WTC11 (cell line): Measurements from ENCODE around the gene PMS1. TPM values are rescaled to one million over a fixed set of nuclear protein-coding genes. Genes with fewer than 3 reads are reported as not detected.

Source experiments
- ATAC-seq: fragments of 200-7000 bp; cut with Tn5 transposase; 2 replicates; pipeline ENCODE4 v1.10.0; 2021; ENCODE audit warnings: mild to moderate bottlenecking, moderate library complexity
- CTCF ChIA-PET: fragments of 300-600 bp; sonication (Branson Sonifier 250); formaldehyde crosslinking; loops from one replicate; lab custom pipeline; 2021; ENCODE audit warnings: antibody characterized with exemption; lab: Charles Lee
- POLR2A ChIA-PET: fragments of 350-600 bp; sonication (Branson Sonifier 250); formaldehyde crosslinking; loops from one replicate; lab custom pipeline; 2021; ENCODE audit warnings: antibody characterized with exemption; lab: Charles Lee
- DNase-seq: peaks from one replicate; pipeline ENCODE4 v3.0.0; 2021; ENCODE audit warnings: low spot score
- H3K27ac Mint-ChIP-seq: 2 replicates; pipeline ENCODE4 v1.8.0; 2021; ENCODE audit warnings: mixed read lengths
- H3K27me3 Mint-ChIP-seq: 2 replicates; pipeline ENCODE4 v1.8.0; 2021; ENCODE audit warnings: low read depth, mild to moderate bottlenecking, moderate library complexity, mixed read lengths
- H3K36me3 Mint-ChIP-seq: 2 replicates; pipeline ENCODE4 v1.8.0; 2021; ENCODE audit warnings: mixed read lengths
- H3K4me1 Mint-ChIP-seq: 2 replicates; pipeline ENCODE4 v1.8.0; 2022; ENCODE audit warnings: mixed read lengths
- H3K4me3 Mint-ChIP-seq: 2 replicates; pipeline ENCODE4 v1.8.0; 2021; ENCODE audit warnings: mild to moderate bottlenecking, moderate library complexity, mixed read lengths
- H3K9me3 Mint-ChIP-seq: 2 replicates; pipeline ENCODE4 v1.8.0; 2021; ENCODE audit warnings: mixed read lengths
- CREB1 ChIP-seq: sonication (generic); formaldehyde crosslinking; IDR thresholded peaks from 2 replicates; pipeline ENCODE4 v1.8.0; 2023; ENCODE audit warnings: mild to moderate bottlenecking, missing genetic modification reagents
- E2F4 ChIP-seq: sonication (generic); formaldehyde crosslinking; IDR thresholded peaks from 2 replicates; pipeline ENCODE4 v1.8.1; 2022; ENCODE audit warnings: low read depth, mild to moderate bottlenecking, moderate library complexity, missing genetic modification reagents, borderline replicate concordance
- E2F5 ChIP-seq: sonication (generic); formaldehyde crosslinking; IDR thresholded peaks from 2 replicates; pipeline ENCODE4 v1.8.1; 2022; ENCODE audit warnings: mild to moderate bottlenecking, moderate library complexity, missing genetic modification reagents
- ELF4 ChIP-seq: sonication (generic); formaldehyde crosslinking; IDR thresholded peaks from 2 replicates; pipeline ENCODE4 v1.8.1; 2022; ENCODE audit warnings: low read depth, mild to moderate bottlenecking, moderate library complexity, missing genetic modification reagents
- FOXJ3 ChIP-seq: sonication (generic); formaldehyde crosslinking; IDR thresholded peaks from 2 replicates; pipeline ENCODE4 v1.9.0; 2021; ENCODE audit warnings: missing genetic modification reagents, mild to moderate bottlenecking, borderline replicate concordance
- IRF1 ChIP-seq: sonication (generic); formaldehyde crosslinking; IDR thresholded peaks from 2 replicates; pipeline ENCODE4 v1.8.0; 2023; ENCODE audit warnings: missing genetic modification reagents
- MAX ChIP-seq: sonication (generic); formaldehyde crosslinking; IDR thresholded peaks from 2 replicates; pipeline ENCODE4 v1.8.0; 2022; ENCODE audit warnings: mild to moderate bottlenecking, missing genetic modification reagents
- MXD4 ChIP-seq: fragments of 250-450 bp; sonication (Bioruptor Pico); IDR thresholded peaks from 2 replicates; pipeline ENCODE4 v1.8.0; 2021; ENCODE audit warnings: mild to moderate bottlenecking, moderate library complexity, borderline replicate concordance
- NFATC4 ChIP-seq: fragments of 250-450 bp; sonication (Bioruptor Pico); IDR thresholded peaks from 2 replicates; pipeline ENCODE4 v1.9.0; 2021; ENCODE audit warnings: mild to moderate bottlenecking
- NFYB ChIP-seq: sonication (generic); formaldehyde crosslinking; conservative IDR thresholded peaks from 2 replicates; pipeline ENCODE4 v1.8.0; 2022; ENCODE audit warnings: low read depth, missing genetic modification reagents
- OVOL2 ChIP-seq: fragments of 250-450 bp; sonication (Bioruptor Pico); IDR thresholded peaks from 2 replicates; pipeline ENCODE4 v1.9.0; 2021; ENCODE audit warnings: mild to moderate bottlenecking, borderline replicate concordance
- PRRX2 ChIP-seq: fragments of 250-450 bp; sonication (Bioruptor Pico); IDR thresholded peaks from 2 replicates; pipeline ENCODE4 v1.8.0; 2021; ENCODE audit warnings: mild to moderate bottlenecking
- SMAD4 ChIP-seq: sonication (generic); formaldehyde crosslinking; IDR thresholded peaks from 2 replicates; pipeline ENCODE4 v1.8.0; 2022; ENCODE audit warnings: mild to moderate bottlenecking, missing genetic modification reagents
- SOX15 ChIP-seq: fragments of 250-450 bp; sonication (Bioruptor Pico); IDR thresholded peaks from 2 replicates; pipeline ENCODE4 v1.9.0; 2021; ENCODE audit warnings: mild to moderate bottlenecking
- SP1 ChIP-seq: sonication (generic); formaldehyde crosslinking; conservative IDR thresholded peaks from 2 replicates; pipeline ENCODE4 v1.8.1; 2022; ENCODE audit warnings: missing genetic modification reagents
- TCF7 ChIP-seq: sonication (generic); formaldehyde crosslinking; IDR thresholded peaks from 2 replicates; pipeline ENCODE4 v1.8.0; 2022; ENCODE audit warnings: mild to moderate bottlenecking, low read depth, missing genetic modification reagents, moderate library complexity
- ZMAT4 ChIP-seq: fragments of 250-450 bp; sonication (Bioruptor Pico); IDR thresholded peaks from 2 replicates; pipeline ENCODE4 v1.9.0; 2021; ENCODE audit warnings: mild to moderate bottlenecking
- ZNF138 ChIP-seq: sonication (generic); formaldehyde crosslinking; conservative IDR thresholded peaks from 2 replicates; pipeline ENCODE4 v1.8.1; 2022; ENCODE audit warnings: mild to moderate bottlenecking, moderate library complexity, missing genetic modification reagents
- ZNF219 ChIP-seq: sonication (generic); formaldehyde crosslinking; IDR thresholded peaks from 2 replicates; pipeline ENCODE4 v1.8.0; 2023; ENCODE audit warnings: missing genetic modification reagents, mild to moderate bottlenecking, borderline replicate concordance
- ZNF232 ChIP-seq: sonication (generic); formaldehyde crosslinking; IDR thresholded peaks from 2 replicates; pipeline ENCODE4 v1.8.0; 2022; ENCODE audit warnings: mild to moderate bottlenecking, missing genetic modification reagents
- ZNF416 ChIP-seq: fragments of 250-450 bp; sonication (Bioruptor Pico); IDR thresholded peaks from 2 replicates; pipeline ENCODE4 v1.9.0; 2021; ENCODE audit warnings: mild to moderate bottlenecking, inconsistent platforms
- ZNF425 ChIP-seq: fragments of 250-450 bp; sonication (Bioruptor Pico); conservative IDR thresholded peaks from 2 replicates; pipeline ENCODE4 v1.9.0; 2021; ENCODE audit warnings: mild to moderate bottlenecking
- total RNA-seq: library from RNA; stranded (reverse); gene quantifications from 3 replicates; pipeline ENCODE4 v1.2.3, GENCODE V29; 2021
- TF ChIP-seq, protein P1 (sequence below): sonication (generic); formaldehyde crosslinking; conservative IDR thresholded peaks from 2 replicates; pipeline ENCODE4 v1.8.1; 2022; ENCODE audit warnings: mild to moderate bottlenecking, missing genetic modification reagents
- TF ChIP-seq, protein P2 (sequence below): fragments of 250-450 bp; sonication (Bioruptor Pico); IDR thresholded peaks from 2 replicates; pipeline ENCODE4 v2.1.2; 2022; ENCODE audit warnings: mild to moderate bottlenecking, moderate library complexity
- TF ChIP-seq, protein P3 (sequence below): sonication (generic); formaldehyde crosslinking; IDR thresholded peaks from 2 replicates; pipeline ENCODE4 v1.8.0; 2022; ENCODE audit warnings: mild to moderate bottlenecking, missing genetic modification reagents

Gene PMS1
- total RNA-seq, 1 experiment from 2014 or later: 49.8 TPM

DNA sequence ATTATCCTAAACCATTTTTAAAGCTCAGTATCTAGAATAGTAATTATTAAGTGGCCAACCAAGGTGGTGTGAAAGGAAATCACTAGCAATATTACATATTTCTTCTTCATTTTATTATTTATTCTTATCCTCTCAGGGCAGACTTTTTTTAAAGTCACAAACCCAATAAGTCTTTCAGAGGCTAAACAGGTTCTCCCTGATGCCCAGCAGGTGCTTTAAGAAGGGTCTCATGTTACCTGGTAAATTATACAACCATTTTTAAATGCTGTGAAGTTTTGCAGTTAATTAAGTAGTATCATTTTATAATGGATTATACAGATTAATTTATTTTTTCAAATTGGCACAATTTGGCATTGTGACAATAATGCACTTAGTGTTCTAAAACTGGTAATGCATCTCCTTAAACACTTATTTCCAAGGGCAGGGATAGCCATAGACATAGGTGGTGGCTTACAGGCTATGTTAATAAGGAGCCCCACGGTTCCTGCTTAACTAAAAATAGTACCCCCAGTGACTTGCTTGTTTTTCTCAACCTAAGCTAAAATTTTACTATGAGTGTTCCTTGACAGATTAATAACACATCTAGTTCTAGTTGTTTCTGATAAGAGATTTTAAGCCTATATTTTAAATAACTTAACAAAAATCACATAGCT, 67.0 kb downstream of the PMS1 start (continued):
- no peak for TF ChIP-seq IRF1 (CRISPR knock-in tag)
- TF ChIP-seq ZNF232 (CRISPR knock-in tag): no peak
- TF ChIP-seq FOXJ3: no peak
- TF ChIP-seq OVOL2 (CRISPR knock-in tag): no peak
- TF ChIP-seq ELF4 (CRISPR knock-in tag): no peak
- TF ChIP-seq, protein P1, sequence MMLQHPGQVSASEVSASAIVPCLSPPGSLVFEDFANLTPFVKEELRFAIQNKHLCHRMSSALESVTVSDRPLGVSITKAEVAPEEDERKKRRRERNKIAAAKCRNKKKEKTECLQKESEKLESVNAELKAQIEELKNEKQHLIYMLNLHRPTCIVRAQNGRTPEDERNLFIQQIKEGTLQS (CRISPR knock-in tag): no peak

GRCh38 chr2:189854187-189854586, 69.9 kb downstream of the PMS1 start:
- POLR2A ChIA-PET: no interaction called here
- peaks cover 14% of the 10 kb centered on the region for H3K36me3 Mint-ChIP-seq
- H3K4me1 Mint-ChIP-seq: peaks cover 30% of the 10 kb centered on the region

DNA sequence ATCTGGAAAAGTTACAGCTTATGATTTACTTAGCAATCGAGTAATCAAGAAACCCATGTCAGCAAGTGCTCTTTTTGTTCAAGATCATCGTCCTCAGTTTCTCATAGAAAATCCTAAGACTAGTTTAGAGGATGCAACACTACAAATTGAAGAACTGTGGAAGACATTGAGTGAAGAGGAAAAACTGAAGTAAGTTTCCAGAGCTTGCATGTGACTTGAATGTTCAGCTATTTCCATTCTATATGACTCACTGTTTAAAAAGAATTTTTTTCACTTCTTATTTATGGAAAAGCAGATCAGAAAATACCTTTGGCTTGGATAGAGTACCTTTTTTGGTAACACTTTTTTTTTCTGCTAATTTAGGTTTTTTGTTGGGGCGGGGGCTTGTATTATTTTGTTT, 70.7 kb downstream of the PMS1 start:
- TF ChIP-seq E2F5 (CRISPR knock-in tag) (no peak), E2F4 (no peak), NFYB (CRISPR knock-in tag) (no peak), SMAD4 (no peak), ZNF425 (CRISPR knock-in tag) (no peak), ZNF219 (CRISPR knock-in tag) (no peak), MXD4 (CRISPR knock-in tag) (no peak), NFATC4 (CRISPR knock-in tag) (no peak), ZNF138 (CRISPR knock-in tag) (no peak), ZMAT4 (CRISPR knock-in tag) (no peak), ZNF416 (CRISPR knock-in tag) (no peak), CREB1 (CRISPR knock-in tag) (no peak), TCF7 (no peak), SP1 (CRISPR knock-in tag) (no peak)
- TF ChIP-seq, protein P2, sequence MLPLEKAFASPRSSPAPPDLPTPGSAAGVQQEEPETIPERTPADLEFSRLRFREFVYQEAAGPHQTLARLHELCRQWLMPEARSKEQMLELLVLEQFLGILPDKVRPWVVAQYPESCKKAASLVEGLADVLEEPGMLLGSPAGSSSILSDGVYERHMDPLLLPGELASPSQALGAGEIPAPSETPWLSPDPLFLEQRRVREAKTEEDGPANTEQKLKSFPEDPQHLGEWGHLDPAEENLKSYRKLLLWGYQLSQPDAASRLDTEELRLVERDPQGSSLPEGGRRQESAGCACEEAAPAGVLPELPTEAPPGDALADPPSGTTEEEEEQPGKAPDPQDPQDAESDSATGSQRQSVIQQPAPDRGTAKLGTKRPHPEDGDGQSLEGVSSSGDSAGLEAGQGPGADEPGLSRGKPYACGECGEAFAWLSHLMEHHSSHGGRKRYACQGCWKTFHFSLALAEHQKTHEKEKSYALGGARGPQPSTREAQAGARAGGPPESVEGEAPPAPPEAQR: no peak
- Mint-ChIP-seq H3K4me1 (peaks cover 25% of the 10 kb centered on the region), H3K9me3 (no peaks in the 10 kb centered on the region), H3K36me3 (peaks cover 14% of the 10 kb centered on the region), H3K4me3 (no peak overlapping the region), H3K27me3 (no peaks in the 10 kb centered on the region), H3K27ac (no peak overlapping the region)
- ChIA-PET CTCF (no interaction called here), POLR2A (no interaction called here)
- no peak for ATAC-seq
- DNase-seq: no peak

More at GRCh38 chr2:189854187-189854586, 69.9 kb downstream of the PMS1 start:
- Mint-ChIP-seq H3K27ac (no peak overlapping the region), H3K4me3 (no peak overlapping the region), H3K27me3 (no peaks in the 10 kb centered on the region), H3K9me3 (no peaks in the 10 kb centered on the region)
- ATAC-seq (no peak), DNase-seq (no peak)
- CTCF ChIA-PET: no interaction called here
- TF ChIP-seq, protein P3, sequence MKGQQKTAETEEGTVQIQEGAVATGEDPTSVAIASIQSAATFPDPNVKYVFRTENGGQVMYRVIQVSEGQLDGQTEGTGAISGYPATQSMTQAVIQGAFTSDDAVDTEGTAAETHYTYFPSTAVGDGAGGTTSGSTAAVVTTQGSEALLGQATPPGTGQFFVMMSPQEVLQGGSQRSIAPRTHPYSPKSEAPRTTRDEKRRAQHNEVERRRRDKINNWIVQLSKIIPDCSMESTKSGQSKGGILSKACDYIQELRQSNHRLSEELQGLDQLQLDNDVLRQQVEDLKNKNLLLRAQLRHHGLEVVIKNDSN (CRISPR knock-in tag): no peak
- TF ChIP-seq PRRX2 (CRISPR knock-in tag) (no peak), SOX15 (CRISPR knock-in tag) (no peak), MAX (CRISPR knock-in tag) (no peak), ZNF232 (CRISPR knock-in tag) (no peak)
